DOHH2 (cell line): ENCODE measurements around the gene ELOB.

Experiments
- H3F3A ChIP-seq: fragments of 200-600 bp; sonication (generic), shearing (Covaris generic); 2 replicates; pipeline ENCODE4 v1.6.0; 2016; ENCODE audit warnings: antibody characterized with exemption, mild to moderate bottlenecking; ENCODE audit not compliant: control insufficient read depth, insufficient read depth
- H3K27ac ChIP-seq: fragments of 200-600 bp; sonication (generic); 2 replicates; pipeline ENCODE4 v1.5.1; 2014; ENCODE audit warnings: low read depth, mild to moderate bottlenecking, low read length, moderate library complexity
- H3K27me3 ChIP-seq: fragments of 200-600 bp; sonication (generic); 2 replicates; pipeline ENCODE4 v1.6.1; 2014; ENCODE audit warnings: mild to moderate bottlenecking, low read length, mixed read lengths; ENCODE audit not compliant: control insufficient read depth
- H3K36me3 ChIP-seq: fragments of 200-600 bp; sonication (generic); 2 replicates; pipeline ENCODE4 v1.6.1; 2014; ENCODE audit warnings: mild to moderate bottlenecking, low read length, moderate library complexity, mixed read lengths; ENCODE audit not compliant: control insufficient read depth
- H3K4me1 ChIP-seq: fragments of 200-600 bp; sonication (generic); 2 replicates; pipeline ENCODE4 v1.6.1; 2014; ENCODE audit warnings: mild to moderate bottlenecking, low read length, mixed read lengths; ENCODE audit not compliant: control insufficient read depth
- H3K4me2 ChIP-seq: fragments of 200-600 bp; sonication (generic); 2 replicates; pipeline ENCODE4 v1.6.0; 2014; ENCODE audit warnings: mild to moderate bottlenecking, low read length, moderate library complexity
- H3K4me3 ChIP-seq: fragments of 200-600 bp; sonication (generic); 2 replicates; pipeline ENCODE4 v1.5.1; 2014; ENCODE audit warnings: mild to moderate bottlenecking, low read length, mixed read lengths
- H3K79me2 ChIP-seq: fragments of 200-600 bp; sonication (generic); 2 replicates; pipeline ENCODE4 v1.6.1; 2014; ENCODE audit warnings: mild to moderate bottlenecking, low read length, mixed read lengths; ENCODE audit not compliant: control insufficient read depth
- H3K9me2 ChIP-seq: fragments of 200-600 bp; sonication (generic); replicated peaks from 2 replicates; pipeline ENCODE4 v1.6.1; 2014; ENCODE audit warnings: mild to moderate bottlenecking, low read length, mixed read lengths; ENCODE audit not compliant: control insufficient read depth
- H3K9me3 ChIP-seq: fragments of 200-600 bp; sonication (generic); 2 replicates; pipeline ENCODE4 v1.6.1; 2014; ENCODE audit warnings: antibody characterized with exemption, low read length, mixed read lengths; ENCODE audit not compliant: control insufficient read depth, insufficient read depth
- H4K20me1 ChIP-seq: fragments of 200-600 bp; sonication (generic); 2 replicates; pipeline ENCODE4 v1.6.0; 2014; ENCODE audit warnings: low read depth, mild to moderate bottlenecking, antibody characterized with exemption, low read length, moderate library complexity; ENCODE audit not compliant: control insufficient read depth, insufficient read depth
- CTCF ChIP-seq: fragments of 200-600 bp; sonication (generic); IDR thresholded peaks from one replicate; pipeline ENCODE4 v1.5.1; 2014; ENCODE audit warnings: antibody characterized with exemption, mild to moderate bottlenecking, low read depth, low read length; ENCODE audit not compliant: poor library complexity, severe bottlenecking
- EZH2phosphoT487 ChIP-seq: fragments of 200-600 bp; sonication (generic); IDR thresholded peaks from 2 replicates; pipeline ENCODE4 v1.6.1; 2017; ENCODE audit warnings: borderline replicate concordance, mild to moderate bottlenecking, antibody characterized with exemption, low read length, moderate library complexity, mixed read lengths

ELOB gene

GRCh38 chr16:2776500-2777139, 460 bp downstream of the ELOB start:
- Histone ChIP-seq H3K9me2 (no peaks in the 10 kb centered on the region), H3F3A (peaks cover 26% of the 10 kb centered on the region), H3K4me2 (peak overlapping the region; percentile 85), H3K27me3 (no peaks in the 10 kb centered on the region), H3K4me1 (peaks cover 22% of the 10 kb centered on the region), H4K20me1 (no peaks in the 10 kb centered on the region), H3K4me3 (peak overlapping the region; percentile 78), H3K79me2 (peaks cover 60% of the 10 kb centered on the region), H3K36me3 (peaks cover 64% of the 10 kb centered on the region), H3K27ac (peak overlapping the region; percentile 29; the same call in 1 of the 2 replicates), H3K9me3 (no peaks in the 10 kb centered on the region)
- TF ChIP-seq EZH2phosphoT487, result no peak
- no peak for TF ChIP-seq CTCF

GRCh38 chr16:2775765-2776499, 1.1 kb downstream of the ELOB start:
- H3K9me3 ChIP-seq, result no peaks in the 10 kb centered on the region
- H3K27ac ChIP-seq, result no peak overlapping the region; the same call in 1 of the 2 replicates
- TF ChIP-seq CTCF, result no peak
- no peak for TF ChIP-seq EZH2phosphoT487
- H3F3A ChIP-seq, result peaks cover 32% of the 10 kb centered on the region
- H3K4me1 ChIP-seq, result peaks cover 22% of the 10 kb centered on the region
- H3K4me2 ChIP-seq, result peak overlapping the region; percentile 85
- no peaks in the 10 kb centered on the region for H3K27me3 ChIP-seq
- peaks cover 64% of the 10 kb centered on the region for H3K79me2 ChIP-seq
- H3K4me3 ChIP-seq, result peak overlapping the region; percentile 78
- H3K36me3 ChIP-seq, result peaks cover 71% of the 10 kb centered on the region
- no peaks in the 10 kb centered on the region for H3K9me2 ChIP-seq
- H4K20me1 ChIP-seq, result no peaks in the 10 kb centered on the region

DNA sequence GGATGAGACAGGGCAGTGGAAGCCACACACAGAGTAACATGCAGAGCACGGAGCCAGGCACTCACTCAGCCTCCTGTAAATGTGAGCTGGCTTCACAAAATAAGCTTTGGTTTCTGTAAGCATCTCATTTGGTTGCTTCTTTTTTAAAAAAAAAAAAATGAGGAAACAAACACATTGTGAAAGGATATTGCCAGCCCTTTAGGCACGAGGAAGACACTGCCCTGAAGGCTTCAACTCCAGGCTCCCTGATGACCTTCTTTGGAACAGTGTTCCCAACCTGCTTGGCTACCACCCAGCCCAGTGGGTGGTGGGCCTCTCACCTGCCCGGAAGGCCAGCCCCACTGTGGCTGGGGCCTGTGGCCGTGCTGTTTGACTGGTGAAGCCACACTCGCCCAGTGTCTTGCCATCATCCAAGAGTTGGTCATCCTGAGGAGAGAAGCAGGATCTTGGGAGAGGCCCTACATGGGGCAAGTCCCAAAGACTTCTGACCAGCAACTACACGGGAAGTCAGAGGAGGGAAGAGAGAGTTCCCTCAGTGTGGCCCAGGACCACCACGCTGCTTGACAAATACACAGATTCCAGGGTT, 1.9 kb downstream of the ELOB start:
- Histone ChIP-seq H3K9me2 (no peaks in the 10 kb centered on the region), H3K4me3 (peak overlapping the region; percentile 78), H3F3A (peaks cover 32% of the 10 kb centered on the region), H3K27ac (no peak overlapping the region), H3K4me2 (peak overlapping the region; percentile 85), H3K79me2 (peaks cover 64% of the 10 kb centered on the region), H3K36me3 (peaks cover 78% of the 10 kb centered on the region), H3K4me1 (peaks cover 22% of the 10 kb centered on the region), H3K27me3 (no peaks in the 10 kb centered on the region), H3K9me3 (no peaks in the 10 kb centered on the region), H4K20me1 (no peaks in the 10 kb centered on the region)
- no peak for TF ChIP-seq EZH2phosphoT487
- no peak for TF ChIP-seq CTCF
